Testis (tissue), 3 donors: ENCODE data around the gene TRIM71. TPM values are rescaled to one million over a fixed set of nuclear protein-coding genes. Genes with fewer than 3 reads are reported as not detected.

Experiments used
- DNase-seq: peaks from one replicate; pipeline ENCODE4 v3.0.0-alpha.2; 2019
- H3K27ac ChIP-seq, 2 donors: fragments of 200-600 bp; sonication (generic); one replicate each; pipeline ENCODE4 v1.5.1; 2019
- H3K27me3 ChIP-seq: fragments of 200-600 bp; sonication (generic); one replicate; pipeline ENCODE4 v1.5.1; 2019
- H3K36me3 ChIP-seq: fragments of 200-600 bp; sonication (generic); one replicate; pipeline ENCODE4 v1.5.1; 2017; ENCODE audit warnings: low read depth; ENCODE audit errors: missing control alignments
- H3K4me1 ChIP-seq: fragments of 200-600 bp; sonication (generic); one replicate; pipeline ENCODE4 v1.5.1; 2019
- H3K4me3 ChIP-seq, 2 donors: fragments of 200-600 bp; sonication (generic); one replicate each; pipeline ENCODE4 v1.5.1; 2017 to 2019
- H3K9me3 ChIP-seq: fragments of 200-600 bp; sonication (generic); one replicate; pipeline ENCODE4 v1.5.1; 2017
- POLR2A ChIP-seq: fragments of 450-650 bp; IDR thresholded peaks from one replicate; pipeline ENCODE4 v1.6.1; 2017; ENCODE audit warnings: antibody characterized with exemption, mild to moderate bottlenecking, moderate library complexity
- WGBS, 2 donors: methylation state at CpG; one replicate each; pipeline ENCODE4 v1.1.5; 2018; 5-methylcytosine and 5-hydroxymethylcytosine counted together
- intact Hi-C: fragments of 100-400 bp; cut with DNase I; formaldehyde crosslinking; loops from one replicate; pipeline ENCODE4 v1.15.1; 2023; ENCODE audit warnings: low total_unique reads
- polyA plus RNA-seq: library from polyadenylated mRNA; stranded (reverse); fragments of 350-450 nt; fragmentation: Illumina TruSeq; extraction: RNeasy Lipid Tissue Mini Kit (QIAGEN cat#74804); gene quantifications from one replicate; pipeline ENCODE4 v1.2.3, GENCODE V29; 2014; ENCODE audit warnings: low read depth, low replicate concordance; ENCODE audit not compliant: insufficient read depth
- total RNA-seq, 2 donors: library from RNA; depleted of rRNA; stranded (reverse); fragments of >200 nt; gene quantifications; one replicate each; pipeline ENCODE4 v1.2.3, GENCODE V29; 2016
- TF ChIP-seq, protein P1 (sequence below), 3 experiments: fragments of 450-650 bp in 2 of 3; fragments of 200-600 bp in 1 of 3; sonication (generic) in 1 of 3; IDR thresholded peaks; one replicate each; pipeline ENCODE4 v1.5.1; 2016 to 2019; ENCODE audit warnings: antibody characterized with exemption in 3 of 3, mild to moderate bottlenecking in 2 of 3, moderate library complexity in 1 of 3

Gene TRIM71
- total and polyA plus RNA-seq, 3 donors from 2014 or later: 9.9 to 21.0 (median 20.6) TPM

DNA sequence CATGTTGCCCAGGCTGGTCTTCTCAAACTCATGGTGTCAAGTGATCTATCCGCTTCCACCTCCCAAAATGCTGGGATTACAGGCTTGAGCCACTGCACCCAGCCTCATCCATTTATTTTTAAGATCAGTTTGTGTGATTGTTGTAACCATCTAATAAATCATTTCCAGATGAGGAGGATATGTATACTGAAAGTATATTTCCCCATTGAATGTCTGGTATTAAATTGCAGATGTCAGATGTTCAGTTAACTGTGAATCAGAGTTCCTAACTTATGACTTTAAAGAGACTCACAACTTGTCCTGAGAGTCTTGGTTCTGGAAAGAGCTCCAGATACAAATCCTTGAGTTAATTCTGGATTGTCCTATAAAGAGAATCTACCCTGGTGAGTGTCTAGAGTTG, 62.4 kb downstream of the TRIM71 start:
- no peaks in the 10 kb centered on the region for H3K4me1 ChIP-seq
- intact Hi-C loops: no loop called here
- H3K27me3 ChIP-seq: no peaks in the 10 kb centered on the region
- TF ChIP-seq, protein P1, sequence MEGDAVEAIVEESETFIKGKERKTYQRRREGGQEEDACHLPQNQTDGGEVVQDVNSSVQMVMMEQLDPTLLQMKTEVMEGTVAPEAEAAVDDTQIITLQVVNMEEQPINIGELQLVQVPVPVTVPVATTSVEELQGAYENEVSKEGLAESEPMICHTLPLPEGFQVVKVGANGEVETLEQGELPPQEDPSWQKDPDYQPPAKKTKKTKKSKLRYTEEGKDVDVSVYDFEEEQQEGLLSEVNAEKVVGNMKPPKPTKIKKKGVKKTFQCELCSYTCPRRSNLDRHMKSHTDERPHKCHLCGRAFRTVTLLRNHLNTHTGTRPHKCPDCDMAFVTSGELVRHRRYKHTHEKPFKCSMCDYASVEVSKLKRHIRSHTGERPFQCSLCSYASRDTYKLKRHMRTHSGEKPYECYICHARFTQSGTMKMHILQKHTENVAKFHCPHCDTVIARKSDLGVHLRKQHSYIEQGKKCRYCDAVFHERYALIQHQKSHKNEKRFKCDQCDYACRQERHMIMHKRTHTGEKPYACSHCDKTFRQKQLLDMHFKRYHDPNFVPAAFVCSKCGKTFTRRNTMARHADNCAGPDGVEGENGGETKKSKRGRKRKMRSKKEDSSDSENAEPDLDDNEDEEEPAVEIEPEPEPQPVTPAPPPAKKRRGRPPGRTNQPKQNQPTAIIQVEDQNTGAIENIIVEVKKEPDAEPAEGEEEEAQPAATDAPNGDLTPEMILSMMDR (IDR thresholded peaks at IDR 0.05): no peak
- TF ChIP-seq POLR2A: no peak
- WGBS, 2 donors: 93 to 100% methylated on average over 1 of the region's 1 CpG
- no peak overlapping the region for H3K4me3 ChIP-seq
- H3K27ac ChIP-seq: no peak overlapping the region
- no peaks in the 10 kb centered on the region for H3K9me3 ChIP-seq
- no peaks in the 10 kb centered on the region for H3K36me3 ChIP-seq
- DNase-seq: no peak

DNA sequence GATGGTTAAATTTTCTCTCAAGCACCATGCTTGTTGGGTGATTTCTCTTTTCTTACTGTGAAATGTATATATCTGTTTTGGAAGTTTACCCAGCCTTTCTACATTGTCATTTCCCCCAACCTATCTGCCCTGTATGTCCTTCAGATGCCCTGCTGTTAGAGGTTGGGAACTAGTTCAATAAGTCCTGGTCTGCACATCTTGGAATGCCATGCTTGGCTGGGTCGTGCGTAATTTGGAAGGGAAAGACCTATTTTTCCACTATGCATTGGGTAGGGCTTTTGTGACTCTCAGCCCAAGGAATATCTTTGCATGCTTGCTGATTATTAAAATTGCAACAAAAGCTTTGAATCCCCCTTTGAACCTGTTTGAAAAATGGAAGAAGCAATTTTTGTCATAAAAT, 63.8 kb downstream of the TRIM71 start:
- no peak for TF ChIP-seq POLR2A
- TF ChIP-seq, protein P1 (IDR thresholded peaks at IDR 0.05): no peak
- Histone ChIP-seq H3K27ac (no peak overlapping the region), H3K36me3 (no peaks in the 10 kb centered on the region), H3K4me3 (no peak overlapping the region), H3K27me3 (no peaks in the 10 kb centered on the region), H3K9me3 (no peaks in the 10 kb centered on the region), H3K4me1 (no peaks in the 10 kb centered on the region)
- 87 to 100% methylated on average over 2 of the region's 2 CpGs for WGBS, 2 donors
- no peak for DNase-seq
- intact Hi-C loops: no loop called here

DNA sequence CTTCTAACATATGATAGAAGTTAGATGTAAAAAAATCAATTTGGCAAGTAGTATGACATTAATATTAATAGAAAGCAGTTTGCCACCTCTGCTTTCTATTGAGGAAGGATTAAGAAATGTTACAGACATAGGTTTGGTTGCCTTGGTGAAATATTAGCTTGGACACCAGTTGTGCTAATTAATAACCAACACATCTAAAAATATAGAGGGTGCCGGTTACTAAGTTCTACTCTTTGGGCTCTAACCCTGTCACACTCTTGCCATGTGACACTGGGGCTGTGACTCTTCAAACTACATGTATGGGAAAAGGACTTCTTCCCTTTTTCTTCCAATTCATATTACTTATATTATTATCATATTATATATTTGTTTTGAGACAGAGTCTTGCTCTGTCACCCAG, 64.4 kb downstream of the TRIM71 start:
- H3K9me3 ChIP-seq: no peaks in the 10 kb centered on the region
- H3K4me1 ChIP-seq: no peaks in the 10 kb centered on the region
- WGBS, 2 donors: 93 to 95% methylated on average over 1 of the region's 1 CpG
- no peak overlapping the region for H3K27ac ChIP-seq
- H3K4me3 ChIP-seq: no peak overlapping the region
- DNase-seq: no peak
- no peaks in the 10 kb centered on the region for H3K36me3 ChIP-seq
- no peaks in the 10 kb centered on the region for H3K27me3 ChIP-seq
- intact Hi-C loops: no loop called here
- TF ChIP-seq, protein P1 (IDR thresholded peaks at IDR 0.05): no peak
- TF ChIP-seq POLR2A: no peak

DNA sequence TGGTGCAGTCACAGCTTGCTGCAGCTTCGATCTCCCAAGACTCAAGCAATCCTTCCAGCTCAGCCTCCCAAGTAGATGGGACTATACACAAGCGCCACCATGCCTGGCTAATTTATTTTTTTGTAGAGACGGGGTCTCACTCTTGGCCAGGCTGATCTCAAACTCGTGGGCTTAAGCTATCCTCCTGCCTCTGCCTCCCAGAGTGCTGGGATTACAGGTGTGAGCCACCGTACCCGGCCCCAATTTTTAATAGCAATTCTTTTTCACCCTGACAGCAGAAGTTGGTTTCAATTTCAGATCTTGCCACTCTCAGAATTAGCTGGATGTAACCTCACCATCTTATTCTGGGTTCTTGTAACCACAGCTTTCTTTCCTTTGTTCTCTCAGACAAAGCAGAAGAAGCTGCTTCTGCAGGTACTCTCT, 64.8 kb downstream of the TRIM71 start:
- intact Hi-C loops: no loop called here
- no peak for DNase-seq
- WGBS, 2 donors: 78 to 90% methylated on average over 6 of the region's 6 CpGs
- Histone ChIP-seq H3K4me1 (no peaks in the 10 kb centered on the region), H3K9me3 (no peaks in the 10 kb centered on the region), H3K27ac (no peak overlapping the region), H3K27me3 (no peaks in the 10 kb centered on the region), H3K36me3 (no peaks in the 10 kb centered on the region), H3K4me3 (no peak overlapping the region)
- TF ChIP-seq POLR2A: no peak
- TF ChIP-seq, protein P1 (IDR thresholded peaks at IDR 0.05): no peak

DNA sequence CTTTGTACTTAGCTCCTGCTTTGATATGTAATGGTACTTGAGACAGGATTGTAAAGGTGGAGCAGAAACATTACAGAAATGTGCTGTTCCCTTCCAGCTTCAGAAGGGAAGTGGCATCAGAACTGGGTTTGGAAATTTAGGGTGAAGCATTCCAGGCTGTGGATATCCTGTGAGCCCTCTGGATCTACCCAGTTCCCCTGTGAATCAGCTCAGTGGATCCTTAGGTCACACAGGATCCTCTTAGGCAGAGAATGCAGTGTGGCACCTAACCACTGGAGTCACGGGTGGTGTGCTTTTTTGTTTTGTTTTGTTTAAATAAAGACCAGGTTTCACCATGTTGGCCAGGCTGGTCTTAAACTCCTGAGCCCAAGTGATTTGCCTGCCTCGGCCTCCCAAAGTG, 66.0 kb downstream of the TRIM71 start:
- TF ChIP-seq, protein P1 (IDR thresholded peaks at IDR 0.05): no peak
- no peak for TF ChIP-seq POLR2A
- no peaks in the 10 kb centered on the region for H3K27me3 ChIP-seq
- WGBS, 2 donors: 89 to 100% methylated on average over 1 to 2 of the region's 2 CpGs

More for the DNA sequence above, 66.0 kb downstream of the TRIM71 start:
- no peak for DNase-seq
- Histone ChIP-seq H3K36me3 (no peaks in the 10 kb centered on the region), H3K4me1 (no peaks in the 10 kb centered on the region), H3K27ac (no peak overlapping the region), H3K4me3 (no peak overlapping the region), H3K9me3 (no peaks in the 10 kb centered on the region)
- intact Hi-C loops: no loop called here
